Right lobe of liver (tissue), 4 donors: ENCODE data around the gene MYMK.

Experiments used
- POLR2A ChIP-seq: fragments of 450-650 bp; IDR thresholded peaks from one replicate; pipeline ENCODE4 v1.6.1; 2017; ENCODE audit warnings: antibody characterized with exemption, mild to moderate bottlenecking
- TF ChIP-seq, protein P1 (sequence below), 4 donors: fragments of 200-600 bp in 3 of 4; fragments of 450-650 bp in 1 of 4; IDR thresholded peaks; one replicate each; pipeline versions ENCODE4 v1.5.1 to v1.8.0; 2016 to 2022; ENCODE audit warnings: antibody characterized with exemption in 4 of 4, mild to moderate bottlenecking in 2 of 4
- donor health status: DM: no; HTN: no; CAD: no.
- donor health status: DM: no; HTN: no; CAD: no.
- donor health status: DM: no; HTN: yes; CAD: no.

DNA sequence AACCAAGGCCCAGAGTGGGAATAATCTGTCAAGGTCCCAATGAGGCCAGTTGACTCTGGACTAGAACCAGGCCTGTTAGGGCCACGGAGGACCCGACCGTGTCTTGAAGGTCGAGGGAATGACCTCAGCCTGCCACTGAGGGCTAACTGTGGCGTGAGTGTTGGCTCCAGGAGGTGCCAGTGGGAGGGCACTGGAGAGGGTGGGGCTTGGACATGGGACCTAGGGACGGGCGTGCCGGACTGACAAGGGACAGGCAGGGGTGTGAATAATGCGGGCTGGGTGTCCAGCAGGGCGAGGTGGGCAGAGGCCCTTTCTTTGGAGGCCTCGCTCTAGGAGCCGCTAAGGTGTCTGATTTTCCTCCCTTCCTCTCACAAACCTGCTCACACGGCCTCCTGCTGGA, 17.2 kb upstream of the MYMK start:
- no peak for TF ChIP-seq POLR2A
- TF ChIP-seq, protein P1, sequence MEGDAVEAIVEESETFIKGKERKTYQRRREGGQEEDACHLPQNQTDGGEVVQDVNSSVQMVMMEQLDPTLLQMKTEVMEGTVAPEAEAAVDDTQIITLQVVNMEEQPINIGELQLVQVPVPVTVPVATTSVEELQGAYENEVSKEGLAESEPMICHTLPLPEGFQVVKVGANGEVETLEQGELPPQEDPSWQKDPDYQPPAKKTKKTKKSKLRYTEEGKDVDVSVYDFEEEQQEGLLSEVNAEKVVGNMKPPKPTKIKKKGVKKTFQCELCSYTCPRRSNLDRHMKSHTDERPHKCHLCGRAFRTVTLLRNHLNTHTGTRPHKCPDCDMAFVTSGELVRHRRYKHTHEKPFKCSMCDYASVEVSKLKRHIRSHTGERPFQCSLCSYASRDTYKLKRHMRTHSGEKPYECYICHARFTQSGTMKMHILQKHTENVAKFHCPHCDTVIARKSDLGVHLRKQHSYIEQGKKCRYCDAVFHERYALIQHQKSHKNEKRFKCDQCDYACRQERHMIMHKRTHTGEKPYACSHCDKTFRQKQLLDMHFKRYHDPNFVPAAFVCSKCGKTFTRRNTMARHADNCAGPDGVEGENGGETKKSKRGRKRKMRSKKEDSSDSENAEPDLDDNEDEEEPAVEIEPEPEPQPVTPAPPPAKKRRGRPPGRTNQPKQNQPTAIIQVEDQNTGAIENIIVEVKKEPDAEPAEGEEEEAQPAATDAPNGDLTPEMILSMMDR (IDR thresholded peaks at IDR 0.05), result no peak
